NCI-H524 (cell line): ENCODE results near the gene MT1G.
"Not testable (repeated sequence)": the region's sequence is repeated elsewhere in the genome, so short reads cannot be mapped to it uniquely, and the experiment has no call there.

Experiments used
- DNase-seq, 2 experiments: peaks; one replicate each; lab custom pipeline; 2025; lab: John Stamatoyannopoulos, UW

MT1G gene

GRCh38 chr16:56667581-56668571 is at the start of gene MT1G:
TSS of gene MT1G (minus strand) at chr16:56668065. CDS start at chr16:56667993, 72 bp downstream.
- peak in 1 of 2 experiments; percentile 37 for DNase-seq

- DNase-seq = not testable (repeated sequence)
Measured at GRCh38 chr16:56717532-56717931, 49.7 kb upstream of the MT1G start.

- peak; percentile 63 to 89 for DNase-seq
Measured at GRCh38 chr16:56716761-56717160, 48.9 kb upstream of the MT1G start.

- DNase-seq = no peak
Measured at GRCh38 chr16:56715126-56715525, 47.3 kb upstream of the MT1G start.

- DNase-seq = no peak
Measured at GRCh38 chr16:56713794-56714193, 45.9 kb upstream of the MT1G start.

GRCh38 chr16:56711862-56712261 is 44.0 kb upstream of the MT1G start:
- no peak for DNase-seq

- no peak for DNase-seq
Measured at GRCh38 chr16:56710181-56710737, 42.4 kb upstream of the MT1G start.

- DNase-seq = no peak
Measured at GRCh38 chr16:56709443-56710040, 41.7 kb upstream of the MT1G start.

- peak in 1 of 2 experiments; percentile 42 for DNase-seq
Measured at GRCh38 chr16:56708525-56709442, 40.9 kb upstream of the MT1G start.

GRCh38 chr16:56702836-56703235 is 35.0 kb upstream of the MT1G start:
- DNase-seq = no peak

- DNase-seq = no peak
Measured at GRCh38 chr16:56701534-56701933, 33.7 kb upstream of the MT1G start.

GRCh38 chr16:56700631-56701030 is 32.8 kb upstream of the MT1G start:
- no peak for DNase-seq

- DNase-seq = no peak
Measured at GRCh38 chr16:56700195-56700594, 32.3 kb upstream of the MT1G start.

- no peak for DNase-seq
Measured at GRCh38 chr16:56697456-56698155, 29.7 kb upstream of the MT1G start.

- no peak for DNase-seq
Measured at GRCh38 chr16:56695246-56695645, 27.4 kb upstream of the MT1G start.

GRCh38 chr16:56691885-56692284 is 24.0 kb upstream of the MT1G start:
- no peak for DNase-seq

GRCh38 chr16:56690420-56691122 is 22.7 kb upstream of the MT1G start:
- DNase-seq = no peak

GRCh38 chr16:56689171-56689570 is 21.3 kb upstream of the MT1G start:
- no peak for DNase-seq

- peak in 1 of 2 experiments; percentile 46 for DNase-seq
Measured at GRCh38 chr16:56688762-56689161, 20.9 kb upstream of the MT1G start.

GRCh38 chr16:56686758-56687157 is 18.9 kb upstream of the MT1G start:
- DNase-seq = no peak
